Measurements from ENCODE around the gene ECHDC3.
A peak's percentile ranks its signal among the peaks of the same experiment; 100 is the strongest.

The ECHDC3 gene

DNA sequence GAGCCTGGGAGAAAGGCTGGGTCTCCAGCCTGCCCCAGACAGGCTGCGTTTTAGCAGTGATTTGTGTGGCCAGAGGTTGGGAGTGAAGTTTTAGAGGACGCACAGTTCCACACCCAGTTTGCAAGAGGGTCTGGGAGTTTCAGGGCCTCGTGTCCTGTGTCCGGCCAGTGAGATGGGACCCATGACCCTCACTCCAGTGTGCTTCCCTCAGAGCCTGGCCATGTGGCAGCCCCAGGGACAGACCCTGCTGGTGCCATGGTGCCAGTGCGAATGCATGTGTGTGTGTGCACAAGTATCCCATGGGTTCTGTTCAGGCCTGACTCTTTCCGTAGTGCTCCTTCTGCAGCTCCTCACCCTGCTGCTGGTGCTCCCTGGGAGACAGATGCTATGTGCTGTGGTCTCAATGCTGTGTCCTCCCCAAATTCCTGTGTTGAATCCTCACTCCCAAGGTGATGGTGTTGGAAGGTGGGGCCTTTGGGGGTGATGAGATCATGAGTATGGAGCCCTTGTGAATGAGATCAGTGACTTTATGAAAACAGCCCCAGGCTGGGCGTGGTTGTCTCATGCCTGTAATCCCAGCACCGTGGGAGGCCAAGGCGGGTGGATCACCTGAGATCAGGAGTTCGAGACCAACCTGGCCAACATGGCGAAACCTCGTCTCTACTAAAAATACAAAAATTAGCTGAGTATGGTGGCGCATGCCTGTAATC, 16.5 kb downstream of the ECHDC3 start:
- Histone ChIP-seq H3K9ac (no peak overlapping the region), H3K9me3 (no peaks in the 10 kb centered on the region), H3K4me1 (peaks cover 21% of the 10 kb centered on the region), H4K20me1 (no peaks in the 10 kb centered on the region), H3K4me2 (no peak overlapping the region), H3K36me3 (peaks cover 32% of the 10 kb centered on the region), H3K4me3 (no peak overlapping the region), H3K27me3 (no peaks in the 10 kb centered on the region), H3K27ac (no peak overlapping the region)
- no peak for TF ChIP-seq Cebpa-rat (IDR thresholded peaks at IDR 0.05)

DNA sequence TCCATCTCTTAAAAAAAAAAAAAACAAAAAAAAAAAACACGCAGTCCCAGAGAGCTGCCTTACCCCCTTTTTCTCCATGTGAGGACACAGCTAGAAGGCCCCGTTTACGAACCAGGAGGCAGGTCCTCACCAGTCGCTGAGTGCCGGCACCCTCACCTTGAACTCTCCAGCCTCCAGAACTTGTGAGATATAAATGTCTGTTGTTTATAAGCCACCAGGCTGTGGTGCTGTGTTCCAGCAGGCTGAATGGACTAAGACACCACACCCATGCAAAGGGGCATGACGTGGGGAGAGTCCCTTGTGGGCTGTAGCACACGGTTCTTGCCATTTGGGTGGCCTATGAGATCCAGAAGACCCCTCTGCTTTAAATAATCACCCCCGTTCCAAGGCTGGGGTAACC, 17.2 kb downstream of the ECHDC3 start:
- Histone ChIP-seq H3K4me3 (no peak overlapping the region), H4K20me1 (no peaks in the 10 kb centered on the region), H3K9me3 (no peaks in the 10 kb centered on the region), H3K4me1 (peaks cover 21% of the 10 kb centered on the region), H3K4me2 (no peak overlapping the region), H3K27me3 (no peaks in the 10 kb centered on the region), H3K36me3 (peaks cover 30% of the 10 kb centered on the region), H3K9ac (no peak overlapping the region), H3K27ac (no peak overlapping the region)
- no peak for TF ChIP-seq Cebpa-rat (IDR thresholded peaks at IDR 0.05)

DNA sequence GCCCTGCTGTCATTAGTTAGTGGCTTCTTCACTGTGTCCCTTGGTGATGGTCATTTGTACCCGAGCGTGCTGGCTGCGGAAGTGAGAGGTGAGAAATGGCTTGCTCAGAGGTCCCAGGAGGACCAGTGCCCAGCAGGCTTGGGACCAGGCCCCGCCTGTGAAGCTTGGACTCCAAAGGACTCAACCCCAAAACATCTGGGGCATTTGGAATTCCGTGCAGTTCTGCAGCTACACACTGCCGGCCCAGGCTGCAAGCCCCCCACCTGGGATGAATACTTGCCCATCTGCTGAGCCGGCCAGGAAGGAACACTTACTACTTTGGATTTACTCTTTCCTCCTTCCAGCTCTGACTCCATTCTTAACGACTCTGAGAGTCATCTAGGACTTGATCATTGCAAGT, 18.0 kb downstream of the ECHDC3 start:
- Histone ChIP-seq H3K27me3 (no peaks in the 10 kb centered on the region), H3K4me3 (no peak overlapping the region), H4K20me1 (no peaks in the 10 kb centered on the region), H3K9ac (no peak overlapping the region), H3K9me3 (no peaks in the 10 kb centered on the region), H3K36me3 (peaks cover 25% of the 10 kb centered on the region), H3K4me2 (no peak overlapping the region), H3K4me1 (peaks cover 21% of the 10 kb centered on the region), H3K27ac (no peak overlapping the region)
- no peak for TF ChIP-seq Cebpa-rat (IDR thresholded peaks at IDR 0.05)

DNA sequence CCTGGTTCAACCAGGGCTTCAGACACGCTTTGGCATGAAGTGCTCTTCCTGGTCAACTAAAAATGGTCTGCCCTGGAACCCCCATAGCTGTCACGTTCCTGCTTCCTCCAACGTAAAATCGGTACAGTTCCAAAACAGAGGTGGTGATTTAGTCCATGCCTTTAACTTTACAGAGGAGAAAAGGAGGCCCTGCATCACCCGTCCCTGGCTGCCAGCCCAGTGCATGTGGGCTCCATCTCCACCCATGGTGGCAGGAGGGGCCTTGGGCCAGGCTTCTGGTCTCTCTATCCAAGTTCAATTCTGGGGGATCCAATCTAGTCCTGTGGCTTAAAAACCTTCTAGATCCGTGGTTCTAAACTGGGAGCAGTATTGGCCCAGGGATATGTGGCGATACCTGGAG, 18.7 kb downstream of the ECHDC3 start:
- H3K4me2 ChIP-seq, result no peak overlapping the region
- no peak overlapping the region for H3K9ac ChIP-seq
- H3K27me3 ChIP-seq, result no peaks in the 10 kb centered on the region
- no peaks in the 10 kb centered on the region for H3K9me3 ChIP-seq
- H3K4me1 ChIP-seq, result peaks cover 21% of the 10 kb centered on the region
- peaks cover 17% of the 10 kb centered on the region for H3K36me3 ChIP-seq
- H3K4me3 ChIP-seq, result no peak overlapping the region
- H3K27ac ChIP-seq, result no peak overlapping the region
- TF ChIP-seq Cebpa-rat (IDR thresholded peaks at IDR 0.05), result no peak
- H4K20me1 ChIP-seq, result no peaks in the 10 kb centered on the region

DNA sequence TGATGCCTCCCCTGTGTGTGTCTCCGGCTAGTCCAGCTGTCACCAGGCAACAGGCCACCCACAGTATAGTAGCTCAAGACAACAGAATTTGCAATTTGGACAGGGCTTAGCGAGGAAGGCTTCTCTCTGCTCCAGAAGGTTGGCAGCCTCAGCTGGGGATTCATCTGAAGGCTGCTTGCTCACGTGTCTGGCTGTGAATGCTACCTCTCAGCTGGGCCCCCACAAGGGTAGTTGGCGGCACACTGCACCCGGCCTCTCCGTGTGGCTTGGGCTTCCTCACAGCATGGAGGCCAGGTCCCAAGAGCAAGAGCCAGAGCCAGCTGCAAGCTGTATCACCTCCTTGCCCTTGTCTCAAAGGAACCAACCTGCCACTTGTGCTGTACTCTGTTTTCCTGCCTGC, 19.2 kb downstream of the ECHDC3 start:
- Histone ChIP-seq H3K27ac (no peak overlapping the region), H3K9ac (no peak overlapping the region), H3K36me3 (peaks cover 13% of the 10 kb centered on the region), H3K4me3 (no peak overlapping the region), H3K27me3 (no peaks in the 10 kb centered on the region), H3K4me2 (no peak overlapping the region), H3K9me3 (no peaks in the 10 kb centered on the region), H3K4me1 (peaks cover 21% of the 10 kb centered on the region), H4K20me1 (no peaks in the 10 kb centered on the region)
- TF ChIP-seq Cebpa-rat (IDR thresholded peaks at IDR 0.05), result no peak

DNA sequence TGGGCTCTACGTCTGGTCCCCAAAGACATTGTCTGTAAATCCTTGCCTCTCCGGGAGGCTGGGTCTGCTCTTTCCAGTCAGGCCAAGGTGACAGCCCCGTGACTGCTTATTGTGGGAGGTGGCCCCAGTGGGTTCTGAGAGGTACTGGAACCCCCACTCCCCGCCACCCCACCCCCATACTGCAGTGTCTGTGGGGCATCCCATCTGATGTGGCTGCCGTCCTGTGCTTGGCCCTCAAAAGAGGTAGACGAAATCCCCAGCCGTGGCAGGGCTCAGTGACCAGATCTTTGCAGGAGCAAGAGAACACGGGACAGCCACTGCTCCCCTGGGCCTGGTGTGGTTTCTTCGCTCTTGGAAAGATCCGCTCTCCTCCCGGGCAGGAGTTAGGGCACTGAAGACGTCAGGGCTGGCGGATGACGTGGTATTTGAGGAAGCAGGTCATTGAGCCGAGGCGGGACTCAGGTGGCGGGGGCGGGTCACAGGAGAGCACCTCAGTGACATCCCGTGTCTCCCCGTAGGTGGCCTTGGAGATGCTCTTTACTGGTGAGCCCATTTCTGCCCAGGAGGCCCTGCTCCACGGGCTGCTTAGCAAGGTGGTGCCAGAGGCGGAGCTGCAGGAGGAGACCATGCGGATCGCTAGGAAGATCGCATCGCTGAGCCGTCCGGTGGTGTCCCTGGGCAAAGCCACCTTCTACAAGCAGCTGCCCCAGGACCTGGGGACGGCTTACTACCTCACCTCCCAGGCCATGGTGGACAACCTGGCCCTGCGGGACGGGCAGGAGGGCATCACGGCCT, 20.7 kb downstream of the ECHDC3 start:
- no peak for TF ChIP-seq Cebpa-rat (IDR thresholded peaks at IDR 0.05)
- Histone ChIP-seq H3K4me1 (peaks cover 29% of the 10 kb centered on the region), H3K4me3 (peak overlapping the region; percentile 39; the same call in 1 of the 2 replicates), H3K4me2 (peak overlapping the region; percentile 83), H3K27me3 (no peaks in the 10 kb centered on the region), H3K9me3 (no peaks in the 10 kb centered on the region), H3K9ac (no peak overlapping the region), H3K27ac (no peak overlapping the region; the same call in 1 of the 2 replicates), H4K20me1 (no peaks in the 10 kb centered on the region), H3K36me3 (peaks cover 7% of the 10 kb centered on the region; the same call in 1 of the 2 replicates)

DNA sequence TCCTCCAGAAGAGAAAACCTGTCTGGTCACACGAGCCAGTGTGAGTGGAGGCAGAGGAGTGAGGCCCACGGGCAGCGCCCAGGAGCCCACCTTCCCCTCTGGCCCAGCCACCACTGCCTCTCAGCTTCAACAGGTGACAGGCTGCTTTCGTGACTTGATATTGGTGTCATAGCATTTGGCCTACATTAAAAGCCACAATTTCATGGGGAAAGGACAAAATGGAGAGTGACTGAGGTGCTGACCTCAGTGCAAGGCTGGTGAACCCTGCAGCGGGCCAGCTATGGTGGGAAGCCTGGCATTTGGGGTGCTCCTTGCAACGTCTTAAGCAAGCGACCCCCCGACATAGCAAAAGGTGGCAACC, 21.3 kb downstream of the ECHDC3 start:
- H4K20me1 ChIP-seq, result no peaks in the 10 kb centered on the region
- H3K9ac ChIP-seq, result no peak overlapping the region
- no peaks in the 10 kb centered on the region for H3K9me3 ChIP-seq
- peak overlapping the region; percentile 83 for H3K4me2 ChIP-seq
- no peak for TF ChIP-seq Cebpa-rat (IDR thresholded peaks at IDR 0.05)
- H3K27ac ChIP-seq, result no peak overlapping the region; the same call in 1 of the 2 replicates
- H3K4me1 ChIP-seq, result peaks cover 31% of the 10 kb centered on the region
- peaks cover 7% of the 10 kb centered on the region; the same call in 1 of the 2 replicates for H3K36me3 ChIP-seq
- H3K4me3 ChIP-seq, result peak overlapping the region; percentile 39; the same call in 1 of the 2 replicates
- no peaks in the 10 kb centered on the region for H3K27me3 ChIP-seq

DNA sequence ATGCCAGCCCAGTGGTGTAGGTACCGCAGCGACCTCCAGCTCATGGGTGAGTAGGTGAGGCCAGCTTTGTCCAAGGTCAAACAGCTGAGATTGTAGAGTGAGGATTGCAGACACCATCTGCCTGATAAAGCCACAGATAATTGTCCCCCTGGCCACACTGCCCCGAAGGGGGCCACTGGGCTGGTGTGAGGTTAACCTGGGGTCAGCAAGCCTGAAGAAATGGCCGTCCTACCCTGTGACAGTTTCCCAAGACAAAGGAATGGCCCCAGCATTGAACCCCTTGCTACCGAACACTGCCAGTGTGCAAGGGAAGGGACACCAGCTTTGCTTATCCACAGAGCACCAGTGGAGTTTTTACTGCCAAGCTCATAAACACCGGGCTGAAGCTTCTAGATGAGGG, 23.0 kb downstream of the ECHDC3 start:
- Histone ChIP-seq H3K4me2 (no peak overlapping the region), H3K4me3 (no peak overlapping the region), H3K36me3 (peaks cover 6% of the 10 kb centered on the region; the same call in 1 of the 2 replicates), H3K27ac (no peak overlapping the region), H3K4me1 (peaks cover 31% of the 10 kb centered on the region), H3K27me3 (no peaks in the 10 kb centered on the region), H3K9me3 (no peaks in the 10 kb centered on the region), H3K9ac (no peak overlapping the region), H4K20me1 (no peaks in the 10 kb centered on the region)
- no peak for TF ChIP-seq Cebpa-rat (IDR thresholded peaks at IDR 0.05)

DNA sequence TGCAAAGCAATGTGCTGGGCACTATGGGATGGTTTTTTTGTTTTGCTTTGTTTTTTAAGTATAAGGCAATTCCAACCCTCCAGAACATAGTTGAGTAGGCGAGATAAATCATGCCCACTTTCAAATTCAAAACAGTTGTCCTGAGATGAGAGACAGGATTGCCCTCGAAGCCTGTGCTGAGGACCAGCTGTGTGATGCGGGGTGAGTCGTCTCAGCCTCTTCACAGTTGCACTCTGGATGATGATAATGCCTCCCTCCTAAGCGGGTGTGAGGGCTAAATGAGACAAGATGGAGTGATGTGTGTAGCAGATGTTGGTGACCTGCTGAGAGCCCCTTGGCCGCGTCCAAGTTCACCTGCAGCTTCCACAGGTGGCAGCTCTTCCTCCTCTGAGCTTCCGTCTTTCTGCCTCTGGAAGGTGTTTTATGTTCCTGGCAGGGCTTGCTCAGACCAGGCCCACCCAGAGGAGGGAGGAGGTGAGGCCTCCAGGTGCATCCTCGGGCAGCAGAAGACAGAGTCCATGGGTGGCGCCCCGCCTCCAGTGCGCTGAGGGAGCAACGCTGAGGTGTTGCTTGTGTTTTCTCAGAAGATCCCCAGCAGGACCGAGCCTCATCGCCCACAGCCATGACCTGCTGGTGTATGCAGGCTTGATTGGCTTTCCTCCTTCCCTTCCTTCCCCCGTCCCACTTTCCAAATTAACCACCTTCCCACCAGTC, 30.6 kb downstream of the ECHDC3 start:
- Histone ChIP-seq H3K27me3 (no peaks in the 10 kb centered on the region), H3K36me3 (no peaks in the 10 kb centered on the region), H3K4me1 (peaks cover 3% of the 10 kb centered on the region; the same call in 1 of the 2 replicates), H3K9ac (no peak overlapping the region), H3K27ac (no peak overlapping the region), H3K4me2 (no peak overlapping the region), H4K20me1 (no peaks in the 10 kb centered on the region), H3K4me3 (no peak overlapping the region), H3K9me3 (no peaks in the 10 kb centered on the region)
- no peak for TF ChIP-seq Cebpa-rat (IDR thresholded peaks at IDR 0.05)
